Stimulated activated CD4-positive, alpha-beta T cell treated with anti-CD3 and anti-CD28 coated beads, Interleukin-1b, Interleukin-23, amount 100 ng/mL, for 4 hours (primary cell): ENCODE data around the gene ARHGEF10L.

Experiments
- DNase-seq, 2 donors: peaks; one replicate each; pipeline ENCODE4 v3.0.0-alpha.2; 2020; ENCODE audit warnings: low read depth in 2 of 2

Gene ARHGEF10L

GRCh38 chr1:17632541-17633184, 93.2 kb downstream of the ARHGEF10L start:
- no peak for DNase-seq

- no peak for DNase-seq
These were observed 94.2 kb downstream of the ARHGEF10L start for GRCh38 chr1:17633654-17634053.

GRCh38 chr1:17635276-17635675, 95.8 kb downstream of the ARHGEF10L start:
- DNase-seq, result no peak

- no peak for DNase-seq
These were observed 96.3 kb downstream of the ARHGEF10L start for GRCh38 chr1:17635811-17636210.

GRCh38 chr1:17636612-17637011, 97.1 kb downstream of the ARHGEF10L start:
- no peak for DNase-seq

GRCh38 chr1:17637055-17637454, 97.6 kb downstream of the ARHGEF10L start:
- no peak for DNase-seq

GRCh38 chr1:17639703-17640340, 100.3 kb downstream of the ARHGEF10L start:
- no peak for DNase-seq

- no peak for DNase-seq
These were observed 100.9 kb downstream of the ARHGEF10L start for GRCh38 chr1:17640393-17640792.

GRCh38 chr1:17640975-17641374, 101.5 kb downstream of the ARHGEF10L start:
- no peak for DNase-seq

- no peak for DNase-seq
These were observed 102.7 kb downstream of the ARHGEF10L start for GRCh38 chr1:17642169-17642568.

GRCh38 chr1:17642943-17643342, 103.4 kb downstream of the ARHGEF10L start:
- DNase-seq, result no peak

GRCh38 chr1:17643861-17644703, 104.6 kb downstream of the ARHGEF10L start:
- DNase-seq, result no peak

GRCh38 chr1:17645068-17645911, 105.8 kb downstream of the ARHGEF10L start:
- DNase-seq, result no peak

- DNase-seq, result no peak
These were observed 107.2 kb downstream of the ARHGEF10L start for GRCh38 chr1:17646444-17647280.

GRCh38 chr1:17648457-17649145, 109.1 kb downstream of the ARHGEF10L start:
- DNase-seq, result no peak

GRCh38 chr1:17649371-17650106, 110.0 kb downstream of the ARHGEF10L start:
- DNase-seq, result no peak

GRCh38 chr1:17653276-17653675, 113.8 kb downstream of the ARHGEF10L start:
- no peak for DNase-seq

- DNase-seq, result no peak
These were observed 114.3 kb downstream of the ARHGEF10L start for GRCh38 chr1:17653728-17654351.

- DNase-seq, result no peak
These were observed 115.0 kb downstream of the ARHGEF10L start for GRCh38 chr1:17654519-17654918.
